Measurements from ENCODE around the gene MAP4K1.
"Not testable (repeated sequence)": the region's sequence is repeated elsewhere in the genome, so short reads cannot be mapped to it uniquely, and the experiment has no call there.

MAP4K1 gene

GRCh38 chr19:38564981-38565690 lies 52.6 kb downstream of the MAP4K1 start:
- DNase-seq = no peak

GRCh38 chr19:38563475-38563874 lies 54.3 kb downstream of the MAP4K1 start:
- no peak for DNase-seq

- DNase-seq = no peak
Observed at GRCh38 chr19:38562096-38562495, 55.7 kb downstream of the MAP4K1 start.

- no peak for DNase-seq
Observed at GRCh38 chr19:38561658-38562057, 56.1 kb downstream of the MAP4K1 start.

- DNase-seq = no peak
Observed at GRCh38 chr19:38561053-38561606, 56.6 kb downstream of the MAP4K1 start.

GRCh38 chr19:38559428-38560401 lies 58.0 kb downstream of the MAP4K1 start:
- DNase-seq = peak; percentile 39

- not testable (repeated sequence) for DNase-seq
Observed at GRCh38 chr19:38558933-38559332, 58.8 kb downstream of the MAP4K1 start.

GRCh38 chr19:38557205-38557799 lies 60.5 kb downstream of the MAP4K1 start:
- DNase-seq = peak; percentile 97

- peak; percentile 72 for DNase-seq
Observed at GRCh38 chr19:38556521-38557174, 61.1 kb downstream of the MAP4K1 start.

- peak; percentile 26 for DNase-seq
Observed at GRCh38 chr19:38555200-38555599, 62.6 kb downstream of the MAP4K1 start.

GRCh38 chr19:38554676-38555141 lies 63.0 kb downstream of the MAP4K1 start:
- DNase-seq = peak; percentile 39

- DNase-seq = not testable (repeated sequence)
Observed at GRCh38 chr19:38553239-38553638, 64.5 kb downstream of the MAP4K1 start.

GRCh38 chr19:38551450-38551813 lies 66.3 kb downstream of the MAP4K1 start:
- no peak for DNase-seq

- DNase-seq = no peak
Observed at GRCh38 chr19:38550376-38550775, 67.4 kb downstream of the MAP4K1 start.

GRCh38 chr19:38549942-38550341 lies 67.8 kb downstream of the MAP4K1 start:
- no peak for DNase-seq

GRCh38 chr19:38549061-38549460 lies 68.7 kb downstream of the MAP4K1 start:
- no peak for DNase-seq

GRCh38 chr19:38547421-38547820 lies 70.3 kb downstream of the MAP4K1 start:
- peak; percentile 83 for DNase-seq

- DNase-seq = peak; percentile 44
Observed at GRCh38 chr19:38545596-38545995, 72.2 kb downstream of the MAP4K1 start.

GRCh38 chr19:38544569-38545315 lies 73.0 kb downstream of the MAP4K1 start:
- no peak for DNase-seq

- DNase-seq = peak; percentile 98
Observed at GRCh38 chr19:38543807-38544568, 73.8 kb downstream of the MAP4K1 start.

- DNase-seq = no peak
Observed at GRCh38 chr19:38543286-38543806, 74.4 kb downstream of the MAP4K1 start.
